Fibroblast of lung (primary cell): ENCODE results near the gene ASF1A. TPM values are rescaled to one million over a fixed set of nuclear protein-coding genes. Genes with fewer than 3 reads are reported as not detected.

Experiments used
- DNase-seq, 2 donors: peaks; one replicate each; pipeline versions ENCODE4 v3.0.0 to v3.0.0-alpha.2; 2010; ENCODE audit warnings: low read depth in 2 of 2
- H2AFZ ChIP-seq: 2 replicates; pipeline ENCODE4 v1.5.1; 2012; ENCODE audit warnings: low read length, control low read depth, inconsistent platforms
- H3K27ac ChIP-seq: 2 replicates; pipeline ENCODE4 v1.5.1; 2011; ENCODE audit warnings: low read length, control low read depth; ENCODE audit not compliant: insufficient read depth
- H3K27me3 ChIP-seq: 2 replicates; pipeline ENCODE4 v1.5.1; 2011; ENCODE audit warnings: mild to moderate bottlenecking, low read length; ENCODE audit not compliant: control insufficient read depth, insufficient read depth
- H3K36me3 ChIP-seq: 2 replicates; pipeline ENCODE4 v1.5.1; 2011; ENCODE audit warnings: low read length; ENCODE audit not compliant: control insufficient read depth, insufficient read depth
- H3K4me1 ChIP-seq: 2 replicates; pipeline ENCODE4 v1.5.1; 2011; ENCODE audit warnings: low read length; ENCODE audit not compliant: control insufficient read depth, insufficient read depth; ENCODE audit errors: extremely low read depth
- H3K4me2 ChIP-seq: 2 replicates; pipeline ENCODE4 v1.5.1; 2011; ENCODE audit warnings: low read length, control low read depth; ENCODE audit not compliant: insufficient read depth; ENCODE audit errors: extremely low read depth
- H3K4me3 ChIP-seq, 4 experiments: fragments of 200-600 bp in 1 of 4; sonication (generic) in 1 of 4; replicated peaks in 1 of 4; 2 replicates each; pipeline ENCODE4 v1.5.1; 2011 to 2016; ENCODE audit warnings: low read length in 4 of 4, low read depth in 3 of 4, mild to moderate bottlenecking in 3 of 4, control low read depth in 2 of 4, inconsistent platforms in 1 of 4, mixed read lengths in 1 of 4; ENCODE audit not compliant: insufficient read depth in 1 of 4; ENCODE audit errors: control extremely low read depth in 1 of 4
- H3K79me2 ChIP-seq: 2 replicates; pipeline ENCODE4 v1.5.1; 2012; ENCODE audit warnings: mild to moderate bottlenecking, low read length, inconsistent platforms; ENCODE audit not compliant: control insufficient read depth, insufficient read depth
- H3K9ac ChIP-seq: 2 replicates; pipeline ENCODE4 v1.5.1; 2011; ENCODE audit warnings: mild to moderate bottlenecking, low read length, control low read depth; ENCODE audit not compliant: insufficient read depth
- H3K9me3 ChIP-seq: 2 replicates; pipeline ENCODE4 v1.5.1; 2012; ENCODE audit warnings: low read depth, low read length; ENCODE audit not compliant: control insufficient read depth, insufficient read depth
- H4K20me1 ChIP-seq: 2 replicates; pipeline ENCODE4 v1.5.1; 2011; ENCODE audit warnings: low read length; ENCODE audit not compliant: control insufficient read depth, insufficient read depth; ENCODE audit errors: extremely low read depth
- EZH2 ChIP-seq: IDR thresholded peaks from 2 replicates; pipeline ENCODE4 v1.5.1; 2012; ENCODE audit warnings: low read length, control low read depth, mild to moderate bottlenecking; ENCODE audit errors: missing control alignments
- polyA plus RNA-seq, 2 donors: library from polyadenylated mRNA; depleted of rRNA in 1 of 2; stranded (reverse) in 1 of 2; unstranded in 1 of 2; fragments of >200 nt; gene quantifications; 2 replicates each; pipeline ENCODE4 v1.2.1, GENCODE V29; 2011 to 2012; ENCODE audit warnings: missing spikeins in 1 of 2
- total RNA-seq: library from RNA; depleted of rRNA; stranded (reverse); fragments of >200 nt; gene quantifications from 2 replicates; pipeline ENCODE4 v1.2.1, GENCODE V29; 2014
- TF ChIP-seq, protein P1 (sequence below), 2 donors: IDR thresholded peaks in 1 of 2; conservative IDR thresholded peaks in 1 of 2; 1 replicate in 1 of 2; 2 replicates in 1 of 2; pipeline ENCODE4 v1.5.1; 2011 to 2012; ENCODE audit warnings: low read length in 2 of 2, control low read depth in 1 of 2, inconsistent platforms in 1 of 2, low read depth in 1 of 2, mild to moderate bottlenecking in 1 of 2

The ASF1A gene
- total and polyA plus RNA-seq, 2 donors (not counting 1 experiment from before 2014, with no cell fraction given): 16.5 to 20.3 TPM

DNA sequence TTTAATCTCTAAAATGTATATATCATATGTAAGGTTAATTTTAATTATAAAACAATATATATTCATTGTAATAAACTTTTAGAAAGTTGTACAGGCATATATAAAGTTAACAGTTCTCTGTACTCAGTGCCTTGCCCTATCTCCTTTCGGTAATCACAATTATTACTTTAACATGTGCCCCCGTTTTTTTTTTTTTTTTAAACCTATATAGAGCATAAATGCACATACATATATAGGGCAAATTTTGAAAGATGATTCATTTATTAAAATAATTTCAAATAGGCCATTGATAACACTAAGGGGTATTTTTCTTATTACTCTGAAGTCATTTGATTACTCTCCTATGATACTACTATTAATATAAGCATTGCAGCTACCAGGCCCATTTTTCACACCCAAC, 1.9 kb downstream of the ASF1A start:
- Histone ChIP-seq H4K20me1 (no peaks in the 10 kb centered on the region), H3K4me1 (peaks cover 2% of the 10 kb centered on the region), H3K4me2 (peak overlapping the region; percentile 93), H3K79me2 (peaks cover 50% of the 10 kb centered on the region), H3K9me3 (no peaks in the 10 kb centered on the region), H3K27ac (peak overlapping the region; percentile 89), H3K27me3 (no peaks in the 10 kb centered on the region), H3K9ac (no peak overlapping the region), H3K4me3 (peak overlapping the region; percentile 77 to 92 (median 89)), H3K36me3 (no peaks in the 10 kb centered on the region), H2AFZ (no peak overlapping the region)
- no peak for TF ChIP-seq EZH2
- TF ChIP-seq, protein P1, sequence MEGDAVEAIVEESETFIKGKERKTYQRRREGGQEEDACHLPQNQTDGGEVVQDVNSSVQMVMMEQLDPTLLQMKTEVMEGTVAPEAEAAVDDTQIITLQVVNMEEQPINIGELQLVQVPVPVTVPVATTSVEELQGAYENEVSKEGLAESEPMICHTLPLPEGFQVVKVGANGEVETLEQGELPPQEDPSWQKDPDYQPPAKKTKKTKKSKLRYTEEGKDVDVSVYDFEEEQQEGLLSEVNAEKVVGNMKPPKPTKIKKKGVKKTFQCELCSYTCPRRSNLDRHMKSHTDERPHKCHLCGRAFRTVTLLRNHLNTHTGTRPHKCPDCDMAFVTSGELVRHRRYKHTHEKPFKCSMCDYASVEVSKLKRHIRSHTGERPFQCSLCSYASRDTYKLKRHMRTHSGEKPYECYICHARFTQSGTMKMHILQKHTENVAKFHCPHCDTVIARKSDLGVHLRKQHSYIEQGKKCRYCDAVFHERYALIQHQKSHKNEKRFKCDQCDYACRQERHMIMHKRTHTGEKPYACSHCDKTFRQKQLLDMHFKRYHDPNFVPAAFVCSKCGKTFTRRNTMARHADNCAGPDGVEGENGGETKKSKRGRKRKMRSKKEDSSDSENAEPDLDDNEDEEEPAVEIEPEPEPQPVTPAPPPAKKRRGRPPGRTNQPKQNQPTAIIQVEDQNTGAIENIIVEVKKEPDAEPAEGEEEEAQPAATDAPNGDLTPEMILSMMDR (conservative IDR thresholded peaks at IDR 0.05 in 1 of 2, IDR thresholded peaks at IDR 0.05 in 1 of 2; ENCODE audit: low read depth in 1 of 2, low read length in 2 of 2): no peak
- DNase-seq: no peak

- H3K4me3 ChIP-seq: peak overlapping the region; percentile 9 to 92 (median 82)
- H3K9ac ChIP-seq: no peak overlapping the region
- no peaks in the 10 kb centered on the region for H4K20me1 ChIP-seq
- no peaks in the 10 kb centered on the region for H3K36me3 ChIP-seq
- H3K4me1 ChIP-seq: peaks cover 2% of the 10 kb centered on the region
- peak overlapping the region; percentile 9 for H2AFZ ChIP-seq
- H3K79me2 ChIP-seq: peaks cover 53% of the 10 kb centered on the region
- H3K4me2 ChIP-seq: peak overlapping the region; percentile 93
- peak; percentile 65 to 72 for DNase-seq
- peak overlapping the region; percentile 52 for H3K27ac ChIP-seq
- H3K27me3 ChIP-seq: no peaks in the 10 kb centered on the region
- no peak for TF ChIP-seq EZH2
- TF ChIP-seq, protein P1 (conservative IDR thresholded peaks at IDR 0.05 in 1 of 2, IDR thresholded peaks at IDR 0.05 in 1 of 2; ENCODE audit: low read depth in 1 of 2, low read length in 2 of 2): peak; percentile 24 to 49
- no peaks in the 10 kb centered on the region for H3K9me3 ChIP-seq
These were observed 2.6 kb downstream of the ASF1A start for GRCh38 chr6:118896339-118897136.

DNA sequence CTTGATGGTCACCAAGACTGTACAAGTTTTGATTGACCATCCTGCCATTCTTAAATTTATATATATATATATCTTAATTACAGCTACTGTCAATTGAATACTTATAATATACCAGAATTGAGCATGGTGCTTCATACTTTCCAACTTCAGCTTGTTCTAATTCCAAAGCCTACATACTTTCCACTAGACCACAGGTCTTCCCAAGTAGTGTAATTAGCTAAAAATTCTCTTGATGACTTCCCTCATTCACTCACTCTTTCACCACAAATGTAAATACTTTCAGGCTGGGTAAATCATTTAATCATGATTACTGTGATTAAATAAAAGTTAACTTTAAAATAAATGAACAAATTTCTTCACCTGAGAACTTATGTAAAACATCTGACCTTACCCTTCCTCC, 3.4 kb downstream of the ASF1A start:
- H4K20me1 ChIP-seq: no peaks in the 10 kb centered on the region
- H3K4me1 ChIP-seq: peaks cover 2% of the 10 kb centered on the region
- H3K4me2 ChIP-seq: no peak overlapping the region
- TF ChIP-seq EZH2: no peak
- TF ChIP-seq, protein P1 (conservative IDR thresholded peaks at IDR 0.05 in 1 of 2, IDR thresholded peaks at IDR 0.05 in 1 of 2; ENCODE audit: low read depth in 1 of 2, low read length in 2 of 2): no peak
- DNase-seq: peak in 1 of 2 donors; percentile 66
- no peak overlapping the region for H3K4me3 ChIP-seq
- H3K9ac ChIP-seq: no peak overlapping the region
- no peaks in the 10 kb centered on the region for H3K9me3 ChIP-seq
- H3K79me2 ChIP-seq: peaks cover 53% of the 10 kb centered on the region
- no peaks in the 10 kb centered on the region for H3K27me3 ChIP-seq
- no peaks in the 10 kb centered on the region for H3K36me3 ChIP-seq
- no peak overlapping the region for H2AFZ ChIP-seq
- no peak overlapping the region for H3K27ac ChIP-seq
